Panc1 (cell line): ENCODE data around the gene WDR88. TPM values are rescaled to one million over a fixed set of nuclear protein-coding genes. Genes with fewer than 3 reads are reported as not detected.

Experiments used
- ATAC-seq: fragments of 200-7000 bp; cut with Tn5 transposase; 2 replicates; pipeline ENCODE4 v1.9.1; 2020; ENCODE audit warnings: mild to moderate bottlenecking, moderate library complexity
- BruUV-seq: library from RNA; stranded (reverse); fragments of 400-500 nt; replicated peaks from 2 replicates; lab custom pipeline; 2021; lab: Mats Ljungman, UMichigan
- CTCF ChIA-PET: fragments of 300-600 bp; sonication (Branson Sonifier 250); formaldehyde crosslinking; loops from one replicate; lab custom pipeline; 2022; ENCODE audit warnings: antibody characterized with exemption; lab: Charles Lee
- POLR2A ChIA-PET: fragments of 300-600 bp; sonication (Branson Sonifier 250); formaldehyde crosslinking; loops from one replicate; lab custom pipeline; 2022; ENCODE audit warnings: antibody characterized with exemption; lab: Charles Lee
- DNase-seq: peaks from one replicate; pipeline ENCODE4 v3.0.0-alpha.2; 2010; ENCODE audit warnings: low read depth, low spot score
- H3K27ac ChIP-seq: 2 replicates; pipeline ENCODE4 v1.5.1; 2011; ENCODE audit warnings: mild to moderate bottlenecking, low read length, inconsistent platforms
- H3K27me3 ChIP-seq: fragments of 200-500 bp; sonication (Bioruptor generic); 2 replicates; pipeline ENCODE4 v1.6.0; 2014; ENCODE audit warnings: low read length, inconsistent platforms; ENCODE audit not compliant: control insufficient read depth, insufficient read depth
- H3K36me3 ChIP-seq: fragments of 200-500 bp; sonication (Bioruptor generic); 2 replicates; pipeline ENCODE4 v1.5.1; 2014; ENCODE audit warnings: inconsistent platforms, mild to moderate bottlenecking, low read length, moderate library complexity; ENCODE audit not compliant: control insufficient read depth, insufficient read depth
- H3K4me1 ChIP-seq: 2 replicates; pipeline ENCODE4 v1.5.1; 2011; ENCODE audit warnings: inconsistent platforms, mild to moderate bottlenecking, low read length, moderate library complexity; ENCODE audit not compliant: control insufficient read depth, insufficient read depth
- H3K4me3 ChIP-seq, 2 experiments: 2 replicates each; pipeline ENCODE4 v1.5.1; 2011 to 2012; ENCODE audit warnings: low read depth in 2 of 2, low read length in 2 of 2, mild to moderate bottlenecking in 2 of 2, inconsistent platforms in 1 of 2, moderate library complexity in 1 of 2
- H3K9me3 ChIP-seq: fragments of 200-500 bp; sonication (Bioruptor generic); 2 replicates; pipeline ENCODE4 v1.5.1; 2014; ENCODE audit warnings: low read depth, mild to moderate bottlenecking, inconsistent platforms, low read length, moderate library complexity; ENCODE audit not compliant: control insufficient read depth, insufficient read depth
- POLR2AphosphoS5 ChIP-seq: IDR thresholded peaks from 2 replicates; pipeline ENCODE4 v1.6.1; 2012; ENCODE audit warnings: mild to moderate bottlenecking, low read depth, low read length, moderate library complexity
- SIN3A ChIP-seq: IDR thresholded peaks from 2 replicates; pipeline ENCODE4 v1.6.1; 2012; ENCODE audit warnings: low read depth, mild to moderate bottlenecking, low read length, moderate library complexity, borderline replicate concordance; ENCODE audit not compliant: insufficient read depth
- TCF7L2 ChIP-seq: IDR thresholded peaks from 2 replicates; pipeline ENCODE4 v1.6.1; 2011; ENCODE audit warnings: mild to moderate bottlenecking, low read depth, low read length, inconsistent platforms
- in situ Hi-C: cut with HindIII; loops from 2 replicates; pipeline ENCODE4 v1.10.0; 2016; ENCODE audit warnings: low sequenced_read_pairs, low pct_unique_long_range_greater_than_20kb
- intact Hi-C: fragments of 100-400 bp; cut with micrococcal nuclease; formaldehyde crosslinking; loops from one replicate; pipeline ENCODE4 v1.10.0; 2022; ENCODE audit not compliant: unreplicated experiment
- total RNA-seq: library from RNA; stranded (reverse); gene quantifications from one replicate; pipeline ENCODE4 v1.2.1, GENCODE V29; 2021; ENCODE audit not compliant: unreplicated experiment
- TF ChIP-seq, protein P1 (sequence below), 2 experiments: IDR thresholded peaks; 2 replicates each; pipeline ENCODE4 v1.6.1; 2011 to 2012; ENCODE audit warnings: low read depth in 2 of 2, control low read depth in 1 of 2, low read length in 1 of 2, mild to moderate bottlenecking in 1 of 2, moderate library complexity in 1 of 2; ENCODE audit not compliant: insufficient read depth in 1 of 2
- TF ChIP-seq, protein P2 (sequence below): fragments of 450-650 bp; IDR thresholded peaks from 2 replicates; pipeline ENCODE4 v1.5.1; 2017; ENCODE audit warnings: mild to moderate bottlenecking

WDR88 gene
- total RNA-seq, 1 experiment from 2014 or later: 0.31 TPM

DNA sequence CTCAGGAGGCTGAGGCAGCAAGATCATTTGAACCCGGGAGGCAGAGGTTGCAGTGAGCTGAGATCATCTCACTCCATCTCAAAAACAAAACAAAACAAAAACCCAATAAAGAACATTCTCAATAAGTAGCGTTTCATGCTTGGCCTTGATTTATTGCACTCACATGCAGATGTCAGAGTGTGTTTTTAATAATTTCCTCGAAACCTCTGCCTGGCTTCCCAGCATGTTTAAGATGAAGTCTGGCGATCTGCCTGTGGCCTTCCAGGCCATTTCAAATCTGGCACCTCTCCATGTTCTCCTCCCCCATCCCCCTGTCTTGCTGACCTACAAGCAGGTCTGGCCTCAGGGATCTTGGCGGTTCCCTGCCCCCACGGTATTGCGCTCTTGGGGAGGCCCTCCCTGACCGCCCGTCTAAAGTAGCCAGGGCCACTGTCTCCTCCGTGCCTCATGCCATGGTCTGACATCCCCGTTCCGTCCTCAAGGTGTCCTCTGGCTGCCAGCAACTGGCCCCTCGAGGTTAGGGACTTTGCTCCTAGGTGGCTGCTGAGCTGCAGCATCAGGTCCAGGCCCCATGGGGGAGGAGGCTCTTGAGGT lies 1.6 kb downstream of the WDR88 start:
- TF ChIP-seq TCF7L2 (no peak), POLR2AphosphoS5 (no peak), SIN3A (no peak)
- TF ChIP-seq, protein P1, sequence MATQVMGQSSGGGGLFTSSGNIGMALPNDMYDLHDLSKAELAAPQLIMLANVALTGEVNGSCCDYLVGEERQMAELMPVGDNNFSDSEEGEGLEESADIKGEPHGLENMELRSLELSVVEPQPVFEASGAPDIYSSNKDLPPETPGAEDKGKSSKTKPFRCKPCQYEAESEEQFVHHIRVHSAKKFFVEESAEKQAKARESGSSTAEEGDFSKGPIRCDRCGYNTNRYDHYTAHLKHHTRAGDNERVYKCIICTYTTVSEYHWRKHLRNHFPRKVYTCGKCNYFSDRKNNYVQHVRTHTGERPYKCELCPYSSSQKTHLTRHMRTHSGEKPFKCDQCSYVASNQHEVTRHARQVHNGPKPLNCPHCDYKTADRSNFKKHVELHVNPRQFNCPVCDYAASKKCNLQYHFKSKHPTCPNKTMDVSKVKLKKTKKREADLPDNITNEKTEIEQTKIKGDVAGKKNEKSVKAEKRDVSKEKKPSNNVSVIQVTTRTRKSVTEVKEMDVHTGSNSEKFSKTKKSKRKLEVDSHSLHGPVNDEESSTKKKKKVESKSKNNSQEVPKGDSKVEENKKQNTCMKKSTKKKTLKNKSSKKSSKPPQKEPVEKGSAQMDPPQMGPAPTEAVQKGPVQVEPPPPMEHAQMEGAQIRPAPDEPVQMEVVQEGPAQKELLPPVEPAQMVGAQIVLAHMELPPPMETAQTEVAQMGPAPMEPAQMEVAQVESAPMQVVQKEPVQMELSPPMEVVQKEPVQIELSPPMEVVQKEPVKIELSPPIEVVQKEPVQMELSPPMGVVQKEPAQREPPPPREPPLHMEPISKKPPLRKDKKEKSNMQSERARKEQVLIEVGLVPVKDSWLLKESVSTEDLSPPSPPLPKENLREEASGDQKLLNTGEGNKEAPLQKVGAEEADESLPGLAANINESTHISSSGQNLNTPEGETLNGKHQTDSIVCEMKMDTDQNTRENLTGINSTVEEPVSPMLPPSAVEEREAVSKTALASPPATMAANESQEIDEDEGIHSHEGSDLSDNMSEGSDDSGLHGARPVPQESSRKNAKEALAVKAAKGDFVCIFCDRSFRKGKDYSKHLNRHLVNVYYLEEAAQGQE (IDR thresholded peaks at IDR 0.05; ENCODE audit: insufficient read depth in 1 of 2, low read depth in 2 of 2, low read length in 1 of 2): no peak
- TF ChIP-seq, protein P2, sequence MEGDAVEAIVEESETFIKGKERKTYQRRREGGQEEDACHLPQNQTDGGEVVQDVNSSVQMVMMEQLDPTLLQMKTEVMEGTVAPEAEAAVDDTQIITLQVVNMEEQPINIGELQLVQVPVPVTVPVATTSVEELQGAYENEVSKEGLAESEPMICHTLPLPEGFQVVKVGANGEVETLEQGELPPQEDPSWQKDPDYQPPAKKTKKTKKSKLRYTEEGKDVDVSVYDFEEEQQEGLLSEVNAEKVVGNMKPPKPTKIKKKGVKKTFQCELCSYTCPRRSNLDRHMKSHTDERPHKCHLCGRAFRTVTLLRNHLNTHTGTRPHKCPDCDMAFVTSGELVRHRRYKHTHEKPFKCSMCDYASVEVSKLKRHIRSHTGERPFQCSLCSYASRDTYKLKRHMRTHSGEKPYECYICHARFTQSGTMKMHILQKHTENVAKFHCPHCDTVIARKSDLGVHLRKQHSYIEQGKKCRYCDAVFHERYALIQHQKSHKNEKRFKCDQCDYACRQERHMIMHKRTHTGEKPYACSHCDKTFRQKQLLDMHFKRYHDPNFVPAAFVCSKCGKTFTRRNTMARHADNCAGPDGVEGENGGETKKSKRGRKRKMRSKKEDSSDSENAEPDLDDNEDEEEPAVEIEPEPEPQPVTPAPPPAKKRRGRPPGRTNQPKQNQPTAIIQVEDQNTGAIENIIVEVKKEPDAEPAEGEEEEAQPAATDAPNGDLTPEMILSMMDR: no peak
- DNase-seq (no peak), ATAC-seq (peak; percentile 64)
- in situ Hi-C loops: no loop called here
- H3K9me3 ChIP-seq: no peaks in the 10 kb centered on the region
- no TSS peak for BruUV-seq
- no peaks in the 10 kb centered on the region for H3K27me3 ChIP-seq
- H3K4me3 ChIP-seq: no peak overlapping the region
- ChIA-PET POLR2A (no interaction called here), CTCF (no interaction called here)
- H3K27ac ChIP-seq: no peak overlapping the region
- peaks cover 2% of the 10 kb centered on the region; the same call in 1 of the 2 replicates for H3K36me3 ChIP-seq
- H3K4me1 ChIP-seq: peaks cover 9% of the 10 kb centered on the region
- intact Hi-C loops: no loop called here

GRCh38 chr19:33134571-33135041 lies 2.7 kb downstream of the WDR88 start:
- Histone ChIP-seq H3K9me3 (no peaks in the 10 kb centered on the region), H3K27ac (no peak overlapping the region), H3K4me1 (peaks cover 9% of the 10 kb centered on the region), H3K4me3 (no peak overlapping the region), H3K27me3 (no peaks in the 10 kb centered on the region), H3K36me3 (peaks cover 2% of the 10 kb centered on the region; the same call in 1 of the 2 replicates)
- DNase-seq (no peak), ATAC-seq (no peak)
- no TSS peak for BruUV-seq
- ChIA-PET POLR2A (interaction anchor here (0.6 kb wide), 1 partner anchor 149 kb away, joined by 5 read pairs; no protein-coding TSS in a partner anchor), CTCF (interaction anchor here (0.6 kb wide), 1 partner anchor 11 kb away, joined by 4 read pairs; no protein-coding TSS in a partner anchor)
- TF ChIP-seq SIN3A (no peak), TCF7L2 (no peak), POLR2AphosphoS5 (no peak)
- TF ChIP-seq, protein P2: no peak
- TF ChIP-seq, protein P1 (IDR thresholded peaks at IDR 0.05; ENCODE audit: insufficient read depth in 1 of 2, low read depth in 2 of 2, low read length in 1 of 2): no peak
- in situ Hi-C loops (no loop called here), intact Hi-C loops (no loop called here)
